Measurements from ENCODE around the gene CDK17.
A peak's percentile ranks its signal among the peaks of the same experiment; 100 is the strongest.

The CDK17 gene

DNA sequence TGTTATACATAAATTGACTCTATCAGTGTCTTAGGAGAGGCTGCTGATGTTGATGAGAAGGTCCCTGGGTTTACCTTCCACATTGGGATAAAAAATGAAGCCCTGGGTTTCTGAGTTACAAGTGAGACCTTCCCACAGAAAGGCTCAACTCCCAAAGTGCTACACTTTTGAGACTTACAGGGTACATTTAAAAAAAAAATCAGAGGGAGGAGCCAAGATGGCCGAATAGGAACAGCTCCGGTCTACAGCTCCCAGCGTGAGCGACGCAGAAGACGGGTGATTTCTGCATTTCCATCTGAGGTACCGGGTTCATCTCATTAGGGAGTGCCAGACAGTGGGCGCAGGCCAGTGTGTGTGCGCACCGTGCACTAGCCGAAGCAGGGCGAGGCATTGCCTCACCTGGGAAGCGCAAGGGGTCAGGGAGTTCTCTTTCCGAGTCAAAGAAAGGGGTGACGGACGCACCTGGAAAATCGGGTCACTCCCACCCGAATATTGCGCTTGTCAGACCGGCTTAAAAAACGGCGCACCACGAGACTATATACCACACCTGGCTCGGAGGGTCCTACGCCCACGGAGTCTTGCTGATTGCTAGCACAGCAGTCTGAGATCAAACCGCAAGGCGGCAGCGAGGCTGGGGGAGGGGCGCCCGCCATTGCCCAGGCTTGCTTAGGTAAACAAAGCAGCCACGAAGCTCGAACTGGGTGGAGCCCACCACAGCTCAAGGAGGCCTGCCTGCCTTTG lies 84.3 kb downstream of the CDK17 start:
- peak; percentile 31 for DNase-seq (ENCODE audit: low spot score)

DNA sequence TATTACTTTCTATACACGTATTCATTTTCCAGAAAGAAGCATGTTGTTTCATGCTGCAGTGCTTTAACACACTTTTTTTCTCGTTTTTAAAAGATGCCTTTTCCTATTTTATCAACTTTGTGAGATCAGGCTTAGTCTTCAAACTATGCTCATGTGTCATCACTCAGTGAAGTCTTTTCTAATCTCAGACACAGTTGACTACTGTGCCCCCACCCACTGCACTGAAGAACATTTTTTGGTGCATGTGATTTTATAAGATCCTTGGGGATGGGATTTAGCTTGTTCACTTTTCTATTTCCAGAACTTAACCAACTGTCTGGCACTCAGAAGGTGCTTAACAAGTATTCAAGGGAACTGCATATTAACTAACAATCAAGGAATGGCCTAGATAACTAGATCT lies 85.5 kb downstream of the CDK17 start:
- no peak for DNase-seq (ENCODE audit: low spot score)

DNA sequence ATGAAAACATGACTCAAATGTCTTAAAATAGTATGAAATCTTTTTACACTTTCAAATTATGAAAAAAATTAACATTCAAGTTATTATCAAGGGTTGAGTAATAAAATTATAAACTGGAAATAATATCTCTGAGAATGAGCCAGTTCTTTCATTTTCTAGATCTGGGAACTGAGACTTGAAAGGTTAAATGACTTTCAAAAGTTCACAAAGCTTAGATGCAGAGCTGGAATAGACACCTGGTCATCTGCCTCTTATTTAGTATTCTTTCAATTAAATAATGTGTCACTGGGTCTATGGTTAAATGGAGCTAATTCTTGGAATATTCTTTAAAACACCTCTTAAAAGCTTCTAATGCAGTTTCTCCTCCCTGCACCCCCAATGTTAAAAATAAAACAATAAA lies 86.6 kb downstream of the CDK17 start:
- no peak for DNase-seq (ENCODE audit: low spot score)

DNA sequence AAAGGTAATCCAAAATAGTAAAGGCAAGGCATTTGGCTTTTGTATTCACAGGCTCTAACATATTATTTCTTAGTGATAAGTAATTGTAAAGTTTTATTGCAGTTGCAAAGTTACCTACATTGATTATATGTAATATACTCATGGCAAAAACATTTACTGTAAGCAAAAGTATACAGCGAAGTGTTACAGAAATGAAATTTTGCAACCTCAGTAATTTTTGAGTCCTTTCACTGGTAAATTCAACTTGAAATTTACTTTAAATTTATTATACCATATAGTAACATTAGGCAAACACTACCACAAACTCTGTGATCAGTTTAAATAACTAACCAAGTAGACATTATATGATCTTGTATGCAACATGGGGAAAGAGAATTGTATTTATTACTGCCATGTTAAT lies 89.0 kb downstream of the CDK17 start:
- no peak for DNase-seq (ENCODE audit: low spot score)

DNA sequence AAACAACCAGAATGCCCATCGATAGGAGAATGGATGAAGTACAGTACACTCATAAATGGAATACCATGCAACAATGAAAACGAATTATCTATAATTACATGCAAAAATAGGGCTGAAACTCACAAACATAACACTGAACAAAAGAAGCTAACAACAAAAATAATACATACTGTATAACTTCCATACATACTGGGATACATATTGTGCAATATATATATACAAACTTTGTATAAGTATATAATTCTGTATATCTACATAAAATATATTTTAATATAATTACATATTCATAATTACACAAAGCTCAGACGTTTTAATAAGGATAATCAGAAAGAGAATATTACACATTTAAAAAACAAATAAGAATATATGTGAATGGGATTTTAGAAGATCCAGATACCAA lies 90.2 kb downstream of the CDK17 start:
- DNase-seq (ENCODE audit: low spot score), result no peak

DNA sequence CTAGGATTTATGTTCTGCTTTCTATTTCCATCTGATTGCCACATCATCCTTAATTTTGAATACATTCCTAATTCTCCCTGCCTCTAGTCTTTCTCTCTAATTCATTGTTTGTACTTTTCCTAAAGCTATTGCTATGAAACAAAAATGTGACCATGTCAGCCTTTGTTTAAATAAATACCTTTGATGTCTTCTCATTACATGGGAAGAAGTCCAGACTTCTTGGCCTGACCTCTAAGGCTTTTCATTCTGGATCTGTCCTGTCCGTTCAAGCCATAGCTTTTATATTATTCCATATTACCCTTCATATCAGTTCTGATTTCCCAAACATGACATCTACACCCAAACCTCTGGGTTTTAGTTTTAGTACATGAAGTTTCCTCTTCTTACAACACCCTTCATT lies 91.4 kb downstream of the CDK17 start:
- DNase-seq (ENCODE audit: low spot score), result no peak

DNA sequence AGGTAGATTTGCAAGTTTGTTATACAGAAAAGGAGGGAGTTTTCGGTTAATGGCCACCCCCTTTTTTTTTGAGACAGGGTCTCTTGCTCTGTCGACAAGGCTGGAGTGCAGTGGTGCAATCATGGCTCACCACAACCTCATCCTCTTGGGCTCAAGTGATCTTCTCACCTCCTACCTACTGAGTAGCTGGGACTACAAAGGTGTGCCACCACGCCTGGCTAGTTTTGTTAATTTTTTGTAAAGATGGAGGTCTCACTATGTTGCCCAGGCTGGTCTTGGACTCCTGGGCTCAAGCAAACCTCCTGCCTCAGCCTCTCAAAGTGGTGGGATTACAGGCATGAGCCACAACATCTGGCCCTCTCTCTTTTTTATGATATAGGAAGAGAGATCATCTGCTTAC lies 94.6 kb downstream of the CDK17 start:
- no peak for DNase-seq (ENCODE audit: low spot score)

DNA sequence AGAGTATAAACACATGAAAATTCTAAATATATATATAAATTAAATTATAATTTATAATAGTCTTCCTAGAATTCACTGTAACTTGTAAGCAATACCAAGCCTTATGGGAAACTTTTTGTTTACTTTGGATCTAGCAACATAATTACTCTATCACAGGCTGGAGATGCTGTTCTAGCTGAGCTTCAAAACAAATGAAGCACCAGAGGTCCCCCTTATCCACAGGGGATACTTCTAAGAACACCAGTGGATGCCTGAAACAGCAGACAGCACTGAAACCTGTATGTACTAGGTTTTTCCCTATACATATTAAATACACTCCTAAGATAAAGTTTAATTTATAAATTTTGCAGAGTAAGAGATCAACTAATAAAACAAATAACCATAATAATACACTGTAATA lies 96.6 kb downstream of the CDK17 start:
- no peak for DNase-seq (ENCODE audit: low spot score)

DNA sequence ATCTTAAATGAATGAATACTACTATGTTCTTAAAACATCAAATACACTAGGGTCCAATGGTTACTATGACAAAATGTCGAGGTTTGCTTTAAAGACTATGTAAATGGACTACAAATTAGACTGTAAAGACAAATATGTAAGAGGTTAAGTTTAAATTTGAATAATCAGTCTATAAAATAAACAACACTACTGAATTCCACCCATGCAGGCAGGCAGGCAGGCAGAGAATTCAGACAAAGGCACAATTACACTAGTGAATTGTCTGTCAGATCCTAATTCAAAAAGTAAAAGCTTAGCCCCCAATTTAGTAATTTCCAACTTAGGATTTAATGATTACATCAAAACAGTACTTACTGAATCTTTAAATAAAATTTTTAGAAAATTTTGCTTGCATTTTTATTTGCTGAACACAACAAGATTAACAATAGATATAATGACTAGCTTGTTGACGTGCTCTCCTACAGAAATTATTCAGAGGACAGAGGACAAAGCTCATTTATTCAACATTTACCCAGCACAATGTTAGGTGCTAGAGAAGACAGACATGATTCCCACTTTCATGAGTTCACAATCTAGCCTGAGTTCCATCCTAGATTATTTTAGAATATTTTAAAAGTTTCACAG lies 97.4 kb downstream of the CDK17 start:
- no peak for DNase-seq (ENCODE audit: low spot score)

DNA sequence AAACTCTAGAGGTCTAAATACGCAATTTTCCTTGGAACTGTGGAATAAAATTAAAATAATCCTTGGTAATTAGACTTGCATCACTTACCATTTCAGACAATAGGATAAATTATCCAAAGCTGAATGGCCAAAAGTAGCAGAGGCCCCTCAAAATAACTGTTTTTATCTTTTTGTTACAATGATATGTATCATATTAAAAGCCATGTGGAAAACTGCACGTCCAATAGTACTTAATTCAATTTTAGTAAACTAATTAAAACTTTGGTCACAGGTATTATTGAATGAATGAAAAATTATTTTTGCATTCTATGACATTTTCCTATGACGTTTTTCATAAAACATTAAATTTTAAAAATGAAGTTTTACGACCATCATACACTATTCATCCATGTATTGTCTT lies 98.5 kb downstream of the CDK17 start:
- DNase-seq (ENCODE audit: low spot score), result no peak

DNA sequence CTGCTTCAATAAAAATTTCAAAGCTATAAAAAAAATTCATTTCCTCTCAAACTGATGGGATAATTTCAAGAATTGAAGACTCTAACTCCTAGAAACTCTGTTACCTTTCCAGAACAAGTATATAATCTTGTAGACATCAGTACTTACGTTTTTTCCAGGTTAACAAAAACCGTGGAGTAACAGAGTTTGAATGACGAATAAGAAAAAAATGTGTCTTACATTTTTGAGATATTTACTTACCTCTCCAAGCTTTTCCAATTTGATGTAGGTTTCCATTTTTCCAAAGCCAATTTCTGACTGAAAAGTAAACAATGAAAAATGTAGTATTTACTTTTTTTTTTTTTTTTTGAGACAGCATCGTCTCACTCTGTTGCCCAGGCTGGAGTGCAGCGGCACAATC lies 100.2 kb downstream of the CDK17 start:
- DNase-seq (ENCODE audit: low spot score), result no peak

DNA sequence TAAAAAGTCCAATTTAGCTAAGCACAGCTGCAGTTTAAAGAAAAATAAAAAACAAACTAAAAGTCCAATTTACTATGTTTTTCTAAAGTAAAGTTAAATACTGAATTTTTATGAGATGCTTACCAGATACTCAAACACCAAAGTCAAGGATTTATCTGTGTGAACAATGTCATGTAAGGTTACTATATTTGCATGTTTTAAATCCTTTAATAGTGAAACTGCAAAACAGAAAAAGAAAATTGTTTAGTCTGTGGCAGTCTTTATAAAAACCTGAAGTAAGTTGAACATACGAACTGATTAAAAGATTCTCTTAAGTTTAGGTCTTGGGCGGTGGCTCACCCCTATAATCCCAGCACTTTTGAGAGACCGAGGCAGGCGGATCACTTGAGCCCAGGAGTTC lies 102.7 kb downstream of the CDK17 start:
- no peak for DNase-seq (ENCODE audit: low spot score)

DNA sequence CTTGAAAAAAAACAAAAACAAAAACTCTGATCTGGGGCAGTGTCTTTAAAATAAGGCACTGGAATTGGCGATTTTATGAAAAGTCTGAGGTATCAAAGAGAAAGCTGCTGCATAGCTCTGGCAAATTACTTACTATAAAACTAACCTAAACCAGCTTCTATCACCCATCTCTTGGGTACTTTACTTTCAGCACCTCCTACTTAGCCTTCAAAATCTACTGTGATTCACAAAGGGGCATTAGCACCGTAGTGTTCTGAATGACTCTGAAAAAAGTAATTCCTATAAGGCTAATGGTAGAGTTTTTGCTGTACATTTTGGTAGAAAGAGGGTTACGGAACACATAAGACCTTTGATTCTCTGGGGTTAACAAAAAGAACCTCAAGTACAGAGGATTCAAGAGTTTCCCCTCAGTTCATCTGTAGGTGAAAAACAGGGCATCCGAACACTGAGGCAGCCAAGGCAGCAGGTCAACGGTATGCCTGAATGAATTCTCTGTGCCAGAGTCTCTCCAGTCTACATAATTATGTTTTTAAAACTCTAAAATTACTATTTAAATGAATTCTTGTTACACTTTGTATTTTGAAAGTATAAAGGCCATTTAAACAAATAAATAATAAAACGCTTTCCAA lies 104.6 kb downstream of the CDK17 start:
- DNase-seq (ENCODE audit: low spot score), result no peak

DNA sequence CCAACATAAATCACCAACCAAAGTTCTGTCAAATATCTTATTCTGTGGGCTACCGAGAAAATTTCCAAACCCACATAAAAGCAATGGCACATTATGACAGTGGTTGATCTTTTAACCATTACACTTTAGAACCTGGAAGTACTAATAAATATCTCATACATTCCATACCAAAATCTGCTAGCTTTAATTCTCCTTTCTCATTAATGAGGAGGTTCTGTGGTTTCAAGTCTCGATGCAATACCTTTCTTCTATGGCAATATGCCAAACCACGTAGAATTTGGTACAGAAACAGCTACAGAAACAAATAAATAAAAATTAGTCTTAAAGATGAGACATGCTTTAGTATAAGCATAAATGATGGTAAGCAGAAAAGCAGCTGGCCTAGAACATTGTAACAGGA lies 105.4 kb downstream of the CDK17 start:
- peak; percentile 54 for DNase-seq (ENCODE audit: low spot score)

DNA sequence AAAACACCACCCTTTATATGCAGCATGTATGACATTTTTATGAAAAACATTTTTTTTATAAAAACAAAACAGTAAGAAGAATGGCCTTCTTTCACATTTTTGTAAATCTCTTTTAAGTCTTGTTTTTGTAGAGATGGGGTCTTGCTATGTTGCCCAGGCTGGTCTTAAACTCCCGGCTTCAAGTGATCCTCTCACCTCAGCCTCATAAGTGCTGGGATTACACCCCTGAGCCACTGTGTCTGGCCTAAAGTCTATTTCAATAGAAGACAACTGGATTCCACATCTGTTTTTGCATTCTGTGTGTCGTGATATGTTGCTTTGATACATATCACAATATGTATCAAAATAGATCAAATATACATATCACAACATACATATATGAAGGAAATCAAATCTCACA lies 107.1 kb downstream of the CDK17 start:
- DNase-seq (ENCODE audit: low spot score), result no peak

DNA sequence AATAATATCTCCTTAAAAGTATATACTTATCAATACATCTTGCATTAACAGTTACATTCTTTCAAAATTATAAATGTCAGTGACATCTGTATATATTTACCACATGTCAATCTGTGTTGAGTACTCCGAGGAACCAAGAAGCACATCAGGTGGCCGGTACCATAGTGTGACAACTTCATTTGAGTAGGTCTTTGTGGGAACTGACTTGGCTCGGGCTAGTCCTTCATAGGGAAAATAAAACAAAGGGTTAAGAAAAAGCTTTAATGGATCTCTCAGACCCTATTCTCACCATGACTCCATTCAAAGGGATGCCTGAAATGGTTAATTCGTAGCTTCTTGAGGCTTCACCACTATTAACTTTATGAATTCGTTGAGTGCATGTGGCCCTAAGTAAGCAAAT lies 111.2 kb downstream of the CDK17 start:
- no peak for DNase-seq (ENCODE audit: low spot score)

DNA sequence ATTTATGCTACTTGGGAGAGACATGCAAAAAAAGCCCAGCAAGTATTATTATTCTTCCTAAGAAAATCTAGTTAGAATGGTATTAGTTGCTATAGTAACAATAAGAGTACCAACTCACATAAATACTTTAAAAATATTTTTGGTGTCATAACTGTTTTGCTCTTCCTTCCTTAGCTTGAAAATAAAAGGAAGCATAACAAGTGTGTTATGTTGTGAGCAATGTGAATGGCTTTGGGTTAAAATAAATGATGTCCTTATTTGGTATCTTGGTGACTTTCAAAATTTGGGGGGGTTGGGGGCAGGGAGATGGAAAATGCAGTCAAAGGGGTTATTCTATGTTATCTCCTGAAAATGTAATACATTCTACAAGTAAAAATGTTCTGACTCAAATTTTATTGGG lies 115.1 kb downstream of the CDK17 start:
- DNase-seq (ENCODE audit: low spot score), result no peak

DNA sequence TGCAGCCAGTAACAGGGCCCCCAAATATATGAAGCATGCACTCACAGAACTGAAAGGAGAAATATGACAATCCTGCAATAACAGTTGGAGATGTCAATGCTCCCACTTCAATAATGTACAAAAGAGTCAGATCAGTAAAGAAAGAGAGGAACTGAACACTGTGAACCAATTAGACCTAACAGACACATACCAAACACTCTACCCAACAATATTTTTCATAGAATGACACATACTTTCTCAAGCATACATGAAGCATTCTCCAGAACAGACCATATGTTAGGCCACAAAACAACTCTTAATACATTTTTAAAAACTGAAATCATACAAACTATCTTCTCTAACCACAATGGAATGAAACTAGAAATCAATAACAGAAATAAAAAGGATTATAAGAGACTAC lies 125.9 kb downstream of the CDK17 start:
- DNase-seq (ENCODE audit: low spot score), result no peak

DNA sequence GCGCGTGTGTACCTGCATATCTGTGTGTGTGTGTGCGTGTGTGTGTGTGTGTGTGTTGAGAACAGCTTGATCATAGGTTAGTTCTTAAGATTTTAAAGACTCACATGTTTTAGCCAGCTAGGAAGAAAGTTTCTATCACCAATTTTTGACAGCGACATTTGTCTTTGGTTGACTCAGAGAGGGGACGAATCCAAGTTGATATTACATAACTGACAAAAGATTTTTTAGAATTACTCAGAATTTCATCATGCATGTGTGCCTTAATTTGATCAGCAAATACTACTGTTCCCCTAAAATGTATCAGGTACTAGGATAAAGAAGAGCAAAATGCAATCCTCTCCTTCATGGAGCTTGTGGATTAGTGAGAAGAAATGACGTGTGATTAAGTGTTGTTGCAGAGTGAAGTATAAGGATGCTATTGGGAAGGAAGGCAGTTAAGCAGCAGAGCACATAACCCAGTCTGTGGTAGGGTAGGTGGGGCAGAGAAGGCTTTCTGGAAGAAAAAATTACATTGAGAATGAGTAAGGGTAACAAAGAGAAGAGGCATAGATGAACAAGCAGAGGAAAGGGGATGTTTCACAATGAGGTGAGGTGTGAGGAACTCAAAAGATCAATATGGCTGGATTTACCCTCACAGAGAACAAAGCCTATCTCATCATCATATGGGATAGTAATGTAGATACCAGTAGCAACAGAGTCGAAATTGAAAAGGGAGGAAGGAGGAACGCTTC lies 128.6 kb downstream of the CDK17 start:
- DNase-seq (ENCODE audit: low spot score), result no peak

DNA sequence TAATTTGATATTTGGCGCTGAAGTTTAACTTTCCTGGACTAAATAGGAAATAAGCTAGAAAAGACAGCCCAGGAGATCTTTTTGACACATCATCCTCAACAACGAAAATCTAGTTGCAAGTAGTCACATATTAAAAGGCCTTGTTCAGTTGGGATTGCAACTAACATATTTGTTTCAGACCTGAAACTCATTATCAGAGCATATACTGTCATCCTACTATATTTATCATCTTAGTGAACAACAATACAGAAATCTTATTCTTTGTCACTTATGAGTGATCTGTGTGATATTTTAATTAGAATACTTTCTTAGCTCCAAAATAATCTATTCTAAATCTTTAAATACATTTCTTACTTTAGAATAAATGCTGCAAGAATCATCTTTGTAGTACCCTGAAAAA lies 134.0 kb downstream of the CDK17 start:
- DNase-seq (ENCODE audit: low spot score), result no peak

DNA sequence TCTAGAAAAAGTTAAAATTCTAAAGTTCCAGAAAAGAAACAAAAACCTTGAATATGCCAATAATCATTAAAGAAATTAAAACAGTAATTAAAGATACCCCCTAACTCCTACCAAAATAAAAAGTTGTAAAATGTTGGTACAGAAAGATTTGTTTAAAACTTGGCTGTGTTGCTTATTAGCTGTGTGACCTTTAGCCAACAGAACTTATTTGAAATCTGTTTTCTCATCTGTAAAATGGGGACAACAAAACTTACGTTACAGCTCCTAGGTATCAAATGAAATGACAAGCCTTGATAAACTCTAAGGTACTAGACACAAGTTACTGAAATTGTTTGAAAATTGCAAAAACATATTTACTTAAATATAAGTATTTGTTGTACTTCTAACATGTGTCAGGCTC lies 134.4 kb downstream of the CDK17 start:
- no peak for DNase-seq (ENCODE audit: low spot score)

DNA sequence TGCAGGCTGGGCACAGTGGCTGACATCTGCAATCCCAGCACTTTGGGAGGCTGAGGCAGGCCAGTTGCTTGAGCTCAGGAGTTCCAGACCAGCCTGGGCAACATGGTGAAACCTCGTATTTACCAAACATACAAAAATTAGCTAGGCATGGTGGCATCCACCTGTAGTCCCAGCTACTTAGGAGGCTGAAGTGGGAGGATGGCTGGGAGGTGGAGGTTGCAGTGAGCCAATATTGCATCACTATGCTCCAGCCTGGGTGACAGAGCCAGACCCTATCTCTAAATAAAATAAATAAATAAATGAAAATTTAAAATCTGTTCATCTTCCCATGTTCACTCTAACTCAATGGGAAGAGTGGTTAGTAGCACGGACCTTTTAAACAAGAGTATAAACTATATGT lies 134.8 kb downstream of the CDK17 start:
- no peak for DNase-seq (ENCODE audit: low spot score)

DNA sequence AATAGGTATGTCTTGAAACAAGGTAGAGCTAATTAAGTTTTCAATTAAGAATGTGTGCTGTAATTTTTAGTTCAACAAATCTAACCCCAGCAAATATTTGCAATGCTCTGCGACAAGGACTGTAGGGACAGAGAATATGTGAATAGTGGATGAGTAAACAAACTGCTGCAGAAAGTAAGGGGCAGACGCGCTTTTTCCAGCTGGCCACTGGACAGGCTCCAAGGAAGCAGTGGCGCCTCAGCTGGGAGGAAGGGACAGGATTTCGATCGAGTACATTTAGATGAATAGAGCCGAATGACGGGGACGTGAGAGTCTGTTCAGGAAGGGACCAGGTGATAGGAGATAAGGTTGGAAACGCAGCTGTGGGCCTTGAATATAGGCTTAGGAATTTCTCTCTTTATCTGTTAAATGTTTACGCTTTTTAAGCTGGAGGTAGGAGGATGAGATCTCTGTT lies 136.8 kb downstream of the CDK17 start:
- no peak for DNase-seq (ENCODE audit: low spot score)
